ENCODE results near the gene CD52.

DNA sequence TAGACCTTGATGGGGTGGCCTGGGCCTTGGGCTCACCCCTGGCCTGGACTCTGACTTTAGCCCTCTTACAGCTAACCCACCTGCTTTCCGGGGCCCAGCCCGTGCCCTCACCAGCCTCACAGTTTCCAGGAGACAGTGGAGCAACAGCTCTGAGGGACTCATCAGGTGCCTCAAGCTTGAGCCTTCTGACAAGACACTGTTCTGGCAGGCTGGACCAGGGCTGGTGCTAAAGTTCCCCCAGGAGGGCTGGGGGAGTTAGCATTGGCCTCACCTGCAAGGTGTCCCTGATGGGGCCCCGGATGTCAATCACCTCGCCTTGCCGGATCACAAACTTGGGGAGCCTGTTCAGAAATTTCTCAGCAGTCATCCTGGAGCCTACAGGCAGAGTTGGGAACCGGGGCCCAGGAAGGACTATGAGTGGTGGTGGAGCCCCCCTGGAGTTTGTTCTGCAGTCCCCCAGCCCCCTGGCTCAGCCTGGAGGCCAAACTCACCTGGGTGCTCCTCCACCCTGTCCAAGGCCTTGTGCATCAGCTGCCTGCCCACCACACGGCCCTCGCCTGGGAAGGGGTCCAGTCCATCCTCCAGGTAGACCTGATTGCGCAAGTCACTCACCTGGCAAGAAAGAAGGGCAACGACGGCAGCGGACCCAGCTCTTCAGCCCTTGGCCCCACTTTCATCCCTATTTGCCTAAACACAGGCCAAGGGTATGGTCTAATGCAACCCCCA, 33.7 kb upstream of the CD52 start:
- no peak for TF ChIP-seq CTCF (conservative IDR thresholded peaks at IDR 0.05; ENCODE audit: low read depth, low read length)
- TF ChIP-seq EZH2 (IDR thresholded peaks at IDR 0.05; ENCODE audit: borderline replicate concordance, low read depth, low read length, poor library complexity, severe bottlenecking) = no peak

All from A673 (cell line).